ENCODE results near the gene ATXN7L1.
"Not testable (repeated sequence)": the region's sequence is repeated elsewhere in the genome, so short reads cannot be mapped to it uniquely, and the experiment has no call there.

The ATXN7L1 gene

DNA sequence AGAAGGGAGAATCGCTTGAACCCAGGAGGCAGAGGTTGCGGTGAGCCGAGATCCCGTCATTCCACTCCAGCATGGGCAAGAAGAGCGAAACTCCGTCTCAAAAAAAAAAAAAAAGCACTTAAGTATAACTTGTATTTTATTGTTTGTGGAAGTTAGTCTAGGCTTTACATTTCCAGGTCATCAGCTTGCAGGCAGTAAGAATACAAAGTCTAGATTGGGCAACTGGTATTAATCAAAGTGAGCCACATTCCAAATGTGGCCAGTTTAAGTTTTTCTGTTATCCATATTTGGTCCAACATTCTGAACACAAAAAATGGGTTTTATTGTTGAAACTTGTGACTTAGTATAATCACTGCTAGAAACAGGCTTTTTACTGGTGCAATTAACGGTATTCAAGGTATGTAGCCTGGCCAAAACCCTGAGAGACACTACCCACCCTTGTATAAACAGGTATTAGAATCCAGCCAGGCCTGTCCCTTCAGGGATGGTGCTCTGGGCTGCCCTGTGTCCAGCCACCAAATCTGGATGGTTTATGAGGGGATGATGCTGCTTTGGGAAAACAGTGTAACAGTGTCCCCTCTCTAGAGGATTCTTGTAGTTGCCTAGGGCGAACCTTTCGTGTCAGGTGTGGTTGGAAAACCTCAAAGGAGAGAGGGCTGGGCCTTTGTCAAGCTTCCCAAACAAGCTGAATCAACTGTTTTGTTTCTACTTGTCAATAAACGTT is 173.0 kb downstream of the ATXN7L1 start:
- no peak for ATAC-seq

DNA sequence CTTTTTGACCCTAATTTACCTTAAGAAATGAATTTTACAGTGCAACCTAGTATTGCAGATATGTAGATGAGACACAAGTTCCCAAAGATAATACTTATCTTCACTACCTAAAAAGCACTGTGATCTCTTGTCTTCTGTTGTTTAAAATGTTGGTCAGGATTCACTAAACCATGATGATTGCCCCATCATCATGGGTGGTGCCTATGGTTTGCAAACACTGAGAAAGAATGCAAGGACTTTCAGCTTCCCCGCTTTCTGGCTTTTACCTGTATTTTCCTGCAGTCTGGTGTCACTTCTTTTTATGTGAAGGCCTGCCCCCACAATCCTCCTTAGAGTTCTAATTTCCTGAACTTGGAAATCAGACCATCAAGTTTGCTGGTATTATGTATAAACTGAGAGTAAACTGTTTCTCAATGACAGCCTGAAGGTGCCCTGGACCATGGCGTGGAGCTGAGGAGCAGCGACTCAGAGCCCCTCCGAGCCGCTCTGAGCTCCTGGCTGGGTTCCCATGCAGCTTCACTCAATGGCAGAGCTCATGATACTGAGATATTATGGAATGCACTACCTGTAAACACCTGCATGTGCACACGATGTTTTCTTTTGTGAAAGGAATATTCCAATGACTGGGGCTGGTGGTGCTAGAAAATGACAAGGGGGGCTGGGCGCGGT is 176.7 kb downstream of the ATXN7L1 start:
- no peak for ATAC-seq

DNA sequence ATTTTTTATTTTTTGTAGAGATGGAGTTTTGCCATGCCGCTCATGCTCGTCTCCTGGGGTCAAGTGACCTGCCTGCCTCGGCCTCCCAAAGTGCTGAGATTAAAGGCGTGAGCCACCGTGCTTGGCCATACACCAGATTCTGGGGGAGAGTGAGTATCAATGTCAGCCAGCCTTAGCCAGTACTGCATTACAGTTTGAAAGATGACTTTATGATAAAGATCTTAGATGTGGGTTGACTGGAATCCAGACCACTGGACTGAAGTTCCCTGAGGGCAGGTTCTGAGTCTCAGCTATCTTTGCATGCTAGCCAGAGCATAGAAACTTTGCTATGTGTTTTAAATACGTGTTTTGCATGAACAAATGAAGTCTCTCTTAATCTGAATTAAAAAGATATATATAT is 177.9 kb downstream of the ATXN7L1 start:
- ATAC-seq = no peak

DNA sequence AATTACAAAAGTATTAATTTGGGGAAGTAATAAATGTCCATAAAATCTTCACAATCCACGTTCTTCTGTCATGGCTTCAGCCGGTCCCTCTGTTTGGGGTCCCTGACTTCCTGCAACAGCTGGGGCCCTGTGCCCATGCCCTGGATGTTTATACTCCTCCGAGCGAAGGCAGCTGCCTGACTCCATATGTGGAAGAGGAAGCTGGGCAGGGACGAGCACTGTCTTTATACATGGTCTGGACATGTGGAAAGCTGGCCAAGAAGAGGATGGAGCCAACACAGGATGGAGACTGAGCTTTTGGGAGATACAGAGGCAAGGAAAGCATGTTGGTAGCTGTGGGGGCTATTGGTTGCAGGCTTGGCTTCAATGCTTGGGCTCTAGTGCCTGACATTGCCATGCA is 178.6 kb downstream of the ATXN7L1 start:
- ATAC-seq = no peak

DNA sequence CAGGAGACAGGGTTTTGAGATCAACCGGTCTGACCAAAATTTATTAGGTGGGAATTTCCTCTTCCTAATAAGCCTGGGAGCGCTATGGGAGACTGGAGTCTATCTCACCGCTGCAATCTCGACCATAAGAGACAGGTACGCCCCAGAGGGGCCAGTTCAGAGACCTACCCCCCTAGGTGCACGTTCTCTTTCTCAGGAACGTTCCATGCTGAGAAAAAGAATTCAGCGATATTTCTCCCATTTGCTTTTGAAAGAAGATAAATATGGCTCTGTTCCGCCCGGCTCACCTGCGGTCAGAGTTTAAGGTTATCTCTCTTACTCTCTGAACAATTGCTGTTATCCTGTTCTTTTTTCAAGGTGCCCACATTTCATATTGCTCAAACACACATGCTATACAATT is 179.2 kb downstream of the ATXN7L1 start:
- ATAC-seq = not testable (repeated sequence)

DNA sequence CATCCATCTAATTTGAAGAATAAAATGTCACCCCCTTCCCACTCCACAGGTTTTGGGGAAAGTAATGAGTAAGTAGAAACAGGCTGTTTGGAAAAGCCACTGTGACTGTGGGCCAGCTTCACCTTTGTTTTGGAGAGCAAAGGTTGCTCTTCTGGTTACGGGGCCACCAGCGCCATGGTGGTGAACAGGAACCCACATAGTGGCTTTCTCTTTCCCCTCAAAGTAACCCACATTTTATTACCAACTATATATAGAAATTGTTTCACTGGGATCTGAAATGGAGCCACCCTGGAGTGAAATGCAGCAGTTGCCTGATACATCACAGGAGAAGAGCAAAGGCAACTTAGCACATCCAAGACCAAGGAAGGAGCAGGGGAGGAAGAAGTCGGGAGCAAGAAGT is 182.8 kb downstream of the ATXN7L1 start:
- ATAC-seq = no peak

DNA sequence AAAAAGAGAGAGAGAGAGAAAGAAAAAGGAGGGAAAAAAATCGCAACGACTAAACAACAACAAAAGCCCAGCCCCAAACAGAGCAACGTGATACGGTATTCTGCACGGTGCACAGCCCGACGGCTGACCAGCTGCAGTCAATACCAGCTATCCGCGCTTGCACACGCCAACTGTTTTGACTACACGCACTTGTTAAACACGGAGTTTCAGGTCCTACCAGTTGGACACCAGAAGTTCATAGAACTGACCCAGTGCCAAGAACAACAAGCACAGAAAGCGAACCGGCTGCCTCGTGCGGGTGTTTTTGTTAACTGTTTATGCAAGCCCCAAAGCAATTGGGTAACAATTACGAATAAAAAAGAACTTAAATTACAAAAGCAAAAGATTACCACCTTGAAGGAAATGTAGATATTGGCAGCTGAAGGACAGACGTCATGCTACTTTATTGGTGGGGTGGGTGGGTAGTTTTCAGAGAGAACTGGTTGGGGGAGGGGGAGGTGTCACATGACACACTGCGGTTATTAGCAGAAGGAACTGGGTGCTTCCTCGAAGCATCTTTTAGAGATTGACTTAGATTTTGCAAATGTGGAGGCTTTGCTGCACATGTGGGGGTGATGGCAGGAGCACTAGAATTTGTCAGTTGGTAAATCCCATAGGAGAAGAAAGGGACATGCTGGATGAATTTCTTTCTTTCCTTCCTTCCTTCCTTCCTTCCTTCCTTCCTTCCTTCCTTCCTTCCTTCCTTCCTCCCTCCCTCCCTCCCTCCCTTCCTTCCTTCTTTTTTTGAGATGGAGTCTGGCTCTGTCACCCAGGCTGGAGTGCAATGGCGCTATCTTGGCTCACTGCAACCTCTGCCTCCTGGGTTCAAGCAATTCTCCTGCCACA is 184.5 kb downstream of the ATXN7L1 start:
- ATAC-seq = peak; percentile 55 to 70

DNA sequence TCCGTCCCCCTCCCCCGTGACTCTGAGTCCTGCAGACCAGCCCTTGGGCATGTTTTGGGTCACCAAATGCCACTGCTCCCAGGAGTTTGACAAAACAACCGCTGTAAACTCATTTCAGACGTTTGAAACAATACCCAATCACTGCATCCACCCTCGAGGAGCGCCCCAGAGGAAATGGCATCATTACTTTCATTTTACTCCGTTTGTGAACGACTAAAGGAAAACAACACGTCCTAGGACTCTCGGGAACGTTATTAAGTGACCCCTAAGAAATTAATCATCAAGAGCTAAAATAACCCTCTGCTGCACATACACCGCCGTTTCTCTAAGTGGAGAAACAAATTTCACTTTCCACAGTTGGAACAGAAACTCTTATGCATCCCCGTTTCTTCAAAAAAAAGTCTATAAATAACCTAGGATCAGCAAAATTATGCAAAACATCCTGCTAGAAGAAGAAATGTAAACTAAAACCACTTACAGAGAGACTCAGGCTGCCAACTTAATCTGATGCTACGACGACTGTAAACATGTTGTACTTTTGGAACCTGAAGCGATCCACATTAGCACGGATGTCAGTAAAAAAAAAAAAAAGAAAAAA is 185.2 kb downstream of the ATXN7L1 start:
- peak; percentile 67 to 73 for ATAC-seq

DNA sequence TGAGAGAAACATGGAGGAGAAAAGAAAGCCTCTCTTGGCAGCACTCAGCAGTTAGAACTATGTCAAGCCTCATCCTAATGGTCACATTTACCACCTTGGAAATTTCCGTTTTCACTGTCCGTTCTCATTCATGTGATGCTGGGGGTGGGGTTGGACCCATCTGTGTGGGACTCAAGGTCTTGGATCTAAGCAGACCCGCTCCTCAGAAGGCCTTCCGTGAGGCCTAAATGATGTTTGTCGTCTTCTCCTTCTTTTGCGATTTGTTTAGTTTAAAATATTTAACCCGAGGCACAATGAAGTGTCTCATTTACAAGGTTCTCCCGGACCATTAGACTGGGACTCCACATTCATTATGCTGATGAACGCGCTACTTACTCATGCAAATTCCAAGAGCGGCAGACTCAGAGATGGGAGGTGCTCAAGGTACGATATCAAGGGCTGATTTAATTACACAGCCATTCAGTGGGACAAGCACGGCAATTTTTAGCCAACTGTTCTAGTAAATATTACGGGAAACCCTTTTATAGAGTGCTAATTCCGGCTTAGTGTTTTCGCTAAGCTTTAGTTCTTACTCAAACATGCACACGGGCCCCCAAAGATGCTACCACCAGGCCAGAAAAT is 186.0 kb downstream of the ATXN7L1 start:
- ATAC-seq = no peak

DNA sequence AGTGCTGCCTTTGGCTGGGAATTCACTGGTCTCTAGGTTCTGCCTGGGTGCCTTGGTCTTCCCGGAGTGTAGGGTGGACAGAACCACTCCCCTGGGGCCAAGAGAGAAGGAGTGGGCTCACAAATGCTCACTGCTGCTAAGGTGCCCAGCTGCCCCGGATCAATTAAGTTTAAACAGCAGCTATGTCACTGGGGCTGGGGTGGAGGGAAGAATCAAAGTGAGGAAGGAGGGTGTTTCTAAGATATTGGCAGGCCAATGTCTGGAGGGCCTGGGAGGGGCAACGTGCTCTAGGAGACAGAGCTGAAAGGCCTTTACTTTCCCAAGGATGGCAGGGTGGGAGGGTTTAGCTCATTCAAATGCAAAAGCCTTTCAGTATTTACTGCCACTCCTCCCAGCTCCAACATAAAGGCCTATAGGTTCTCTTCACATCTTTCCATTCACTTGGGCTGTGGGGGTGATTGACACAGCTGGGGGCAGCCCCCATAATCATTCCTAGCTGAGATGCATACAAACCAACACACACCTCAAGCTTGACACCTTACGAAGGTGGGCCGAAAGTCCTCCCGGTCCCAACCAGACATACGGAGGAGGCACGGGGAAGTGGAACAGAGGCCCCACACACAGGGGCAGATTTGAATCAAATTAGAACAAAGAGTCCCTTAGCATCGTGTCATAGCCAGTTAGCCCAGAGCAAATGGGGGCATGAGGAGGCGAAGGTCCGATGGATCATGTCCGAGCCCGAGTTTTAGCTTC is 187.2 kb downstream of the ATXN7L1 start:
- no peak for ATAC-seq

DNA sequence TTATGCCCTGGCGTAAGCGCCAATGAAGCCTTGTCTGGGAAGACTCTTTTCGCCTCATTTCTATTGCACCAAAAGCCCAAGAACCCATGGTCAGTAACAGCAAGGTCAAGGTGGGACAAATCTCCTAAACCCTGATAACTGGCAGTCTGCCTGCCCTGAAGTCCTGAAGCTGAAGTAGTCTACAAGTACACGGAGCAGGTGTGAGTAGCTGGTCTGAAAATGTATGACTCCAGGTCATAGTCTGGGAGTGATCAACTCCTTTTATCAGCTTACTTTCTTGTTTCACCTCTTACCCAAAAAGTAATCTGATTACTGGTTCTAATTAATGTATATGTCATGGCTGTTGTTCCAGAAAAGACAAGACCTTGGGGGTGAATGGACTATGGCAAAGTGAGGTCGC is 187.8 kb downstream of the ATXN7L1 start:
- no peak for ATAC-seq

DNA sequence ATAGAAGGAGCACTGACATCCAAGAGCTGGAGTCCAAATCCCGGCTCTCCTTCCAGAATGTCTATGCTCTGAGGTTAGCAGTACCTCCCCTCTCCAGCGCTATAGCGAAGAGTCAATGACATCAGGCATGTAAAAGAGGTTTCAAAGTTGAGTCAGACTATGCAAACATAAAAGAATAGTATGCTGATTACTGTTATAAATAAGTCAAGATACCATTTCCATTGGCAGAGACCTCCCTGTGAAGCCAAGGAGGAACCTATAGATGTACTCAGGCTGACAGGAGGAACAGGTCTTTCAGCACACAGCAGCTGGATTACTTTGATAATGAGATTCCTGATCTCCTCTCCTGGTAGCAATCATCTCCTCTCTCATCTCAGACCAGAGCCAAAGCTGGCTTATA is 191.2 kb downstream of the ATXN7L1 start:
- ATAC-seq = peak; percentile 27 to 42

DNA sequence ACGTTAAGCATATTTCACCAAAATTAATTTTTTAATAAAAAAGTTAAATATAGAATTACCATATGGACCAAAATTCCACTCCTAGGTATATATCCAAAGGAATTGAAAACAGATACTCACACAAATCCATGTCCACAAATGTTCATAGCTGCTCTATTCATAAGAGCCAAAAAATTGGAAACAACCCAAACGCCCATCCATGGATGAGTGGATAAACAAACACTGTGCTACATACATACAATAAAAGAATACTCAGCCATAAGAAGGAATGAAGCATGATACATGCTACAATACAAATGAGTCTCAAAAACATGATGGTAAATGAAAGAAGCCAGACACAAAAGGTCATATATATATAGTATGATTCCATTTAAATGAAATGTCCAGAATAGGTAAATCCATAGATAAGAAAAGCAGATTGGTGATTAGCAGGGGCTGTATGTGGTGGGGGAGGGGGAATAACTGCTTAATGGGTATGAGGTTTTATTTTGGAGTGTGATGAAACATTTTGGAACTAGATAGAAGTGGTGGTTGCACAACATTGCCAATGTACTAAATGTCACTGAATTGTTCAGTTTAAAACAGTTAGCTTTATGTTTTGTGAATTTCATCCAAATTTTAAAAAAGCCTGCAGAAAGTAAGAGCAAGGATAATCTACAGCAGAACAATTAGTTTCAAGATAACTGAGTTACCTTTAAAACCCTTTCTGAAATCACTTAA is 193.9 kb downstream of the ATXN7L1 start:
- ATAC-seq = no peak

DNA sequence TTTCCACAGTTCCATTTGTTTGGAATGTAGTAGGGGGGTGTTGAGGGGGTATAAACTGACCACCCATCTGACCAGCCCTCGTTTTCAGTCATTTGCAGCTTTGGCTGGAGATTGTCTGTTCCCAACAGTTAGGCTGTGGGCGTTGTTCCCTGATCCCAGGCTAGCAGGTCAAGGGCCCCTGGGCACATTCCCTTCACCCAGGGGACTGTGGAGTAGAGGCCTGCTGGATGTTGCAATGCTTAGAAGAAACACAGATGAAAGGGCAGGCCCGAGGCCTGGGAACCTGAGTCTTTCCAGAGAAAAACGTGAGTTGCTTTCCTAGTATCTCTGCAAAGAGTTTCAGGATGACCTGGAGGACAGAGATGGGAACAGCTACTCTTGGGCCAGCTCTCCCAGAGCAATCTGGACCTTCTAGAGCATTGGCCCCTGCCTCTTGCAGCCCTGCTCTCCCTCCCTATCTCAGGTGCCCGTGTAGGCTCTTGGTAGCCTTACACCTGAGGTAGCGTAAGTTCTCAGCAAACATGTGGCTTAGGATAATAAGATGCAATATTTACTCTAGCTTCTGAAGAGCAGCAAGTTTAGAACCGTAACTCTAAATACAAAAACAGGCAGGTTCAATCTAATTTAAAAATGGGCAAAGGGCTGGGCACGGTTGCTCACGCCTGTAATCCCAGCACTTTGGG is 195.8 kb downstream of the ATXN7L1 start:
- no peak for ATAC-seq

DNA sequence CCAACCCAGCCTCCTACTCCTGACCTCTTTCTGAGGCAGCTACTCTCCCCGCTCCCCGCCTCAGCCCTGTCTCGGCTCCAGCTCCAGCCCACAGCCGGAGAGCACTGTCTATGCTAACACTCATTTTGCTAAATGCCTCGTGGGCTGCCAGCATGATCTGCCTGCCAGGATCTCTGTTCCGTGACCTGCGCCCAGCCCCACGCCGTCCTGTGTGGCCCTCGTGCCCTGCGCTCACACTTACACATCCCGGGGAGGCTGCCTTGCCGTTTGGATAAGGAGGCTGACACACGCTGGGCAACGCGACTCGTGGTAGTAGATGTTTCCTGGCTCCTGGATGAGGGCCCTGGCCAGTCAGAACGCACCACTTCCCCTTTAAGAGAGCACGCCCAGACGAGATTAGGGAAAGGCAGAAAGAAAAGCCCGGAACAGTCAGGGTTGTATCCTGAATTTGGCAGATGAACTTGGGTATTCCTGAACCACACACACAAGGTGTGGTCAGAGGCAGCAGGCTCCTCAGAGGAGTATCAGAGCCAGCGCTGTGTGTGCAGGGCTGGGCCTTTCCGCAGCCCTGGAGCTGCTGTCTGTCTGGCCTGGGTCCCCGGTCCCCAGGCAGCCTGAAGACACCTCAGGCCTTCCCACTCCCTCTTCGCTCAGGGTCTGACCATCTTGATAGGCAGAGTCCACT is 197.4 kb downstream of the ATXN7L1 start:
- ATAC-seq = no peak

DNA sequence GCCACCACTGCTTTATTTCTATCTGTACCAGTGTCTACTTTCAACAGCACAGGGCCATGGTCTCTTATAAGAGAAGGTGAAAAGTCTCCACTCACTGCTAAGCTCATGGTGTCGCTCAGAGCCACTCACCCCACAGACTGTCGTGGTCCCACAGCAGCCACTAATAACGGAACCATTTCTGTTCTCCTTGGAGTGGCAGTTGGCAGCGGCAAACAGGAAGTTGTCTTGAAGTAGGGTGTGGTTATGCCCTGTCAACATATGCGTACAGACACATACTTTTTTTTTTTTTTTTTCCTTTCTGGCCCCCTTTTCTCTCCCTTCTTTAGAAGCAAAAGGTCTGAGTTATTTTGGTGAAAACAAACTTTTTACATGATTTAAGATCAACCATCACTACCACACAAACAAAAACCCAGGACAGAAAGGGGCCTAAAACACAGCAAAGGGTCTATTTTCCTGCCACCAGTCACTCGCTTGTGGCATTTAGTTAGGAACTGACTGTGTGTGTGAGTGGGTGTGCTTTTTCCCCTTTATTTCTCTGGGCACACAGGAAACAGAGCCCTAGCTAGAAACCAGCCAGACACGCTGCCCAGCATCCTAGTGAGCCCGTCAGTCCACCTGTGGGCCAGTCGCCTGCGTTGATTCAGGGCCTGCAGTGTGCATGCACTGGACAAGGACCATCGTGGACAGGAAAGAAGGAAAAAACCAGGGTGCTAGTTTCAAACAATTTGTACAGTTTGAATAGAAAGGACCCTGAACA is 198.4 kb downstream of the ATXN7L1 start:
- peak; percentile 70 to 78 for ATAC-seq

DNA sequence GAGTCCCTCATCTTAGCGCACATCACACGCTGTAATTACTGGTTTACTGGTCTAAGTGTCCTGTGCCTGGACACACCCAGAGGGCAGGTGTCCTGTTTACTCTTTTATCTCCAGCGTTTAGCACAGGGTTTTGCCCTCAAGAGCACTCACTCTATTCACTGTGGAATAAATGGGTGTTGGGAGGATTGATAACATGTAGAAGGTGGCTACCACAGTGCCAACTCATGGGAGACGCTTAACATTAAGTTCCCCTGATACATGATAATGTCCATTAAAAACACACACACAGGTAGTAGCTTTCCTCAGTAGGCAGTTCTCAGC is 199.0 kb downstream of the ATXN7L1 start:
- no peak for ATAC-seq

DNA sequence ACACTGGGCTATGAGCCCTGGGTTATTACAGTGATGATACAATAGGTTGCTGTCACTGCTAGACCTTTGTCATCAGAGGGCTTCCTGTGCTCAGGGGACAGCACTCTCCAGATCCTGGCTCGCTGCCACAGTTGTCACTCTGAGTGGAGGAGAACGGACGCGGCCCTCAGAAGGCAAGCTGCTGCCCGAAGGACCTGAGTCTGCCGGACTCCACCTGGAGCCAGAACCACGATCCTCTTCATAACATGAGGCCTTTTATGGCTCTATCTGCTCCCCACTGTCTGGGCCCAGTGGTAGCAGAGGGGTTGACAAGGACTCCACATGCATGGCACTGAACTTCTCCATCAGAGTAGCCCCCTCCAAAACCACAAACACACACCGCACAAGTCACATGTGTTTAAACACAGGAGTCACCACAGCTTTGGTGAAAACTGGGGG is 200.4 kb downstream of the ATXN7L1 start:
- ATAC-seq = peak; percentile 58 to 64

DNA sequence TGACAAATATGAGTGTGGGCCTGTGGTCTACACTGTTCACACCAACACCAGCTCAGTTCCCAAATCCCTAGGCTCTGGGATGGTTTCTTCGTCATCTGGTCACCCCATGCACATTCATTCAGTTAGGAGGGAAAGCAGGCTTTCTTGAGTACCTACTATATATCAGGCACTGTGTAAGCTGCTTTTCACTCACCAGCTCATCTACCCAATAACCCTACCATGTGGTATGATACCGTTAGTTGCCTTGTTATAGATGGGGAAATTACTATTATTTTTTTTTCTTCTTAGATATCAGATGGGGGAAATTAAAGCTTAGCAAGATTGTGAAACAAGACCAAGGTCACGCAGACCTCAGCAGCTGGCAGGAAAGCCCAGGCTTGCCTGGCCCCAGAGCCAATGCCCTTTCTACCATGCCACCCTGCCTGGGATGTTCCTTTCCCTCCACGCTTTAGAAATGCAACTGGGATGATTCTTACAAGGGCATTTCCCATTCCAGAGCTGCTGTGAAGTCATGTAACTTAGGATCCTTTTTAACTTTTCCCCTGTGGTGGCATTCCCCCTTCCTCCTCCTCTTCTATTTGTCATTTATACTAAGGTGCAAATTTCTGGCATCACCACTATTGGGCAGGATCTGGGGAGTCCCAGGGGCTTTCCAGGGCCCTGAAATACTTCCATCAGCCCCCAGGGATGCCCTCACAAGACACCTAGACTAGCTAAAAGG is 202.0 kb downstream of the ATXN7L1 start:
- ATAC-seq = peak; percentile 25

Measured in activated CD4-positive, CD25-positive, alpha-beta regulatory T cell treated with anti-CD3 and anti-CD28 coated beads, Interleukin-2, amount 50 U/mL, for 24 hours (primary cell).